Breast epithelium (tissue), 4 donors: ENCODE data around the gene SETD2. TPM values are rescaled to one million over a fixed set of nuclear protein-coding genes. Genes with fewer than 3 reads are reported as not detected.
"Not testable (repeated sequence)": the region's sequence is repeated elsewhere in the genome, so short reads cannot be mapped to it uniquely, and the experiment has no call there.

ENCODE experiments used
- DNase-seq, 2 donors: peaks; one replicate each; pipeline ENCODE4 v3.0.0-alpha.2; 2019; ENCODE audit warnings: low spot score in 2 of 2
- H3K27ac ChIP-seq, 2 donors: fragments of 200-600 bp; sonication (generic) in 1 of 2; one replicate each; pipeline ENCODE4 v1.5.1; 2016 to 2019; ENCODE audit warnings: mild to moderate bottlenecking in 1 of 2
- H3K27me3 ChIP-seq, 2 donors: fragments of 200-600 bp; sonication (generic) in 1 of 2; one replicate each; pipeline versions ENCODE4 v1.5.1 to v1.6.0; 2017 to 2019; ENCODE audit warnings: control low read depth in 1 of 2, mild to moderate bottlenecking in 1 of 2
- H3K36me3 ChIP-seq: fragments of 200-600 bp; one replicate; pipeline ENCODE4 v1.5.1; 2019
- H3K4me1 ChIP-seq, 2 donors: fragments of 200-600 bp; sonication (generic); one replicate each; pipeline ENCODE4 v1.5.1; 2016 to 2019; ENCODE audit warnings: control low read depth in 1 of 2
- H3K4me3 ChIP-seq, 3 donors: fragments of 200-600 bp; sonication (generic); 1 replicate in 2 of 3; 2 replicates in 1 of 3; pipeline ENCODE4 v1.5.1; 2016 to 2019; ENCODE audit warnings: mild to moderate bottlenecking in 3 of 3, moderate library complexity in 2 of 3
- H3K9me3 ChIP-seq, 2 donors: fragments of 200-600 bp; sonication (generic) in 1 of 2; one replicate each; pipeline ENCODE4 v1.5.1; 2016 to 2019; ENCODE audit warnings: control low read depth in 1 of 2
- CTCF ChIP-seq, 3 donors: fragments of 450-650 bp; IDR thresholded peaks; one replicate each; pipeline ENCODE4 v1.5.1; 2016 to 2017; ENCODE audit warnings: antibody characterized with exemption in 3 of 3, mild to moderate bottlenecking in 3 of 3, moderate library complexity in 3 of 3
- POLR2A ChIP-seq: fragments of 450-650 bp; IDR thresholded peaks from one replicate; pipeline ENCODE4 v1.6.1; 2016; ENCODE audit warnings: antibody characterized with exemption, mild to moderate bottlenecking, moderate library complexity
- POLR2AphosphoS5 ChIP-seq, 3 donors: sonication (generic); formaldehyde crosslinking; IDR thresholded peaks; one replicate each; pipeline ENCODE4 v1.6.1; 2017; ENCODE audit warnings: antibody characterized with exemption in 3 of 3
- intact Hi-C: fragments of 100-400 bp; cut with DNase I; formaldehyde crosslinking; loops from one replicate; pipeline ENCODE4 v1.15.1; 2023; ENCODE audit warnings: low total_unique reads
- total RNA-seq, 3 donors: library from RNA; depleted of rRNA; stranded (reverse); fragments of >200 nt; gene quantifications; one replicate each; pipeline ENCODE4 v1.1.0, GENCODE V29; 2016

Gene SETD2
- total RNA-seq, 3 donors from 2014 or later: 59.8 to 87.8 (median 74.4) TPM

GRCh38 chr3:47145272-47145671 is 18.6 kb downstream of the SETD2 start:
- intact Hi-C loops: loop anchor here (5.0 kb wide), 1 partner anchor 313 kb away; no protein-coding TSS in a partner anchor
- Histone ChIP-seq H3K36me3 (no peaks in the 10 kb centered on the region), H3K4me3 (no peak overlapping the region), H3K9me3 (no peaks in the 10 kb centered on the region), H3K27ac (no peak overlapping the region), H3K27me3 (no peaks in the 10 kb centered on the region), H3K4me1 (no peaks in the 10 kb centered on the region)
- TF ChIP-seq CTCF (IDR thresholded peaks at IDR 0.05): no peak
- DNase-seq: no peak

- no peak for DNase-seq
- Histone ChIP-seq H3K27ac (no peak overlapping the region), H3K4me1 (no peaks in the 10 kb centered on the region), H3K27me3 (no peaks in the 10 kb centered on the region), H3K9me3 (no peaks in the 10 kb centered on the region), H3K36me3 (no peaks in the 10 kb centered on the region), H3K4me3 (no peak overlapping the region)
- intact Hi-C loops: no loop called here
- no peak for TF ChIP-seq POLR2AphosphoS5 (IDR thresholded peaks at IDR 0.05)
- no peak for TF ChIP-seq CTCF (IDR thresholded peaks at IDR 0.05)
- TF ChIP-seq POLR2A: no peak
Observed at GRCh38 chr3:47143068-47143467, 20.8 kb downstream of the SETD2 start.

GRCh38 chr3:47142536-47142935 is 21.4 kb downstream of the SETD2 start:
- H3K27ac ChIP-seq, intact Hi-C loops, H3K4me1 ChIP-seq, H3K4me3 ChIP-seq, H3K27me3 ChIP-seq, DNase-seq, H3K9me3 ChIP-seq, H3K36me3 ChIP-seq: not testable (repeated sequence)

GRCh38 chr3:47140973-47141461 is 22.9 kb downstream of the SETD2 start:
- H3K9me3 ChIP-seq, H3K27ac ChIP-seq, H3K36me3 ChIP-seq, DNase-seq, H3K4me1 ChIP-seq, intact Hi-C loops, H3K27me3 ChIP-seq, H3K4me3 ChIP-seq: not testable (repeated sequence)

GRCh38 chr3:47140553-47140952 is 23.4 kb downstream of the SETD2 start:
- intact Hi-C loops, H3K27ac ChIP-seq, H3K4me3 ChIP-seq, H3K9me3 ChIP-seq, H3K27me3 ChIP-seq, H3K36me3 ChIP-seq, H3K4me1 ChIP-seq, DNase-seq: not testable (repeated sequence)

GRCh38 chr3:47134311-47134710 is 29.6 kb downstream of the SETD2 start:
- H3K9me3 ChIP-seq: no peaks in the 10 kb centered on the region
- intact Hi-C loops: no loop called here
- no peaks in the 10 kb centered on the region for H3K36me3 ChIP-seq
- H3K27me3 ChIP-seq: no peaks in the 10 kb centered on the region
- TF ChIP-seq POLR2AphosphoS5 (IDR thresholded peaks at IDR 0.05) (no peak), POLR2A (no peak), CTCF (IDR thresholded peaks at IDR 0.05) (no peak)
- no peak overlapping the region for H3K27ac ChIP-seq
- no peaks in the 10 kb centered on the region for H3K4me1 ChIP-seq
- H3K4me3 ChIP-seq: no peak overlapping the region
- no peak for DNase-seq

- H3K4me1 ChIP-seq: no peaks in the 10 kb centered on the region
- H3K36me3 ChIP-seq: no peaks in the 10 kb centered on the region
Observed at GRCh38 chr3:47133641-47134040, 30.3 kb downstream of the SETD2 start.

More at GRCh38 chr3:47133641-47134040, 30.3 kb downstream of the SETD2 start:
- intact Hi-C loops: no loop called here
- Histone ChIP-seq H3K27ac (no peak overlapping the region), H3K4me3 (no peak overlapping the region), H3K27me3 (no peaks in the 10 kb centered on the region), H3K9me3 (no peaks in the 10 kb centered on the region)
- DNase-seq: no peak
- TF ChIP-seq POLR2A: no peak
- no peak for TF ChIP-seq CTCF (IDR thresholded peaks at IDR 0.05)
- TF ChIP-seq POLR2AphosphoS5 (IDR thresholded peaks at IDR 0.05): no peak
